ENCODE data around the gene RAP1GDS1.

The RAP1GDS1 gene

GRCh38 chr4:98260047-98260578 lies 1.1 kb upstream of the RAP1GDS1 start:
- DNase-seq (ENCODE audit: low read depth, low spot score) = no peak
- peak overlapping the region; percentile 74 for H3K4me3 ChIP-seq (ENCODE audit: low read depth, low read length)
- TF ChIP-seq CTCF (IDR thresholded peaks at IDR 0.05; ENCODE audit: insufficient read depth, low read length, missing control alignments) = no peak
- ChIA-PET POLR2A (interaction anchor here (0.8 to 1.7 kb wide), 6 partner anchors 13 to 795 kb away, joined by 3 to 8 read pairs (median 4); partner anchors contain the start of gene TSPAN5), CTCF (interaction anchor here (1.0 kb wide), 1 partner anchor 735 kb away, joined by 3 read pairs; no protein-coding TSS in a partner anchor)

DNA sequence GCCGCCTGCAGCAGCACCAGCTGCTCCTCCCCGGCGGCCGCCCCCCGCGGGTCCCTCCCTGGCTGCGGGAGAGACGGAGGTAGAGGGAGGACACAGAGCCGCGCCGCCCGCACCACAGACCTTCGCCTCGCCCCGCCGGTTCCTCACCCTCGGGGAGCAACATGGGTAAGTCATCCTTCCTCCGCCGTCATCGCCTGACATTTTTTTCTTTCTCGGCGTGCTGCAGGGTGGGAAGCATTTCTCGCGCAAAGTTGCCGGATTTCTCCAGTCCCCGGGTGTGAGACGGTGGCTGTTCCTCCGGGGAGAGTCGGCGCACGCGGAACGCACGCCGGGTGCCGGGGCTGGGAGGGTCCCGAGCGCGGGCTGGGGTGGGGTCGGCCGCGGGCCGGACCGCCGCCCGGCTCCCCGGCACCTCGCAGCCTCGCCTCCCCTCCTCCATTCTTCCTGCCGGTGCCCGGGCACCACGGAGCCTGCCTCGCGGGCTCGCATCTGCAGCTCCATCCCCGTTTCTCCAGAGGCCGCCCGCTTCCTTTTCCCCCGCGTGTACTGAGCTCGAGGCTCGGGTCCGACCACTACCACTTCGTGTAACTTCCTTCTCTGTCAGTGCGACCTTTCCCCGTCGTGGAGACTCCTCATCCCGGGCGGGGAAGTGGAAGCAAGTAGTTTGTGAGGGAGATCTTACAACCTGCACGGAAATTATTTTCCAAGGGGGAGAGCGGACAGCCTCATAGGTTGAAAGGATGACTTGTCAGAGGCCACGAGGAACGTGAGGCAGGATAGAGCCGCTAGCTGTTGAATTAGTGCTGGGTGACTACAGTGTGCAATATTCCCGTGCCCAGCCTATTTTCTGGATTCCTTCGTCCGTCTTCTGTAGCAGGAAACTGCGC lies 464 bp downstream of the RAP1GDS1 start:
- peak overlapping the region; percentile 81 for H3K4me3 ChIP-seq (ENCODE audit: low read depth, low read length)
- DNase-seq (ENCODE audit: low read depth, low spot score) = no peak
- ChIA-PET POLR2A (interaction anchor here (0.5 to 1.7 kb wide), 12 partner anchors 9 to 827 kb away, joined by 3 to 8 read pairs (median 3); partner anchors contain the start of genes ADH5 and TSPAN5), CTCF (interaction anchor here (1.5 kb wide), 1 partner anchor 115 kb away, joined by 4 read pairs; no protein-coding TSS in a partner anchor)
- TF ChIP-seq CTCF (IDR thresholded peaks at IDR 0.05; ENCODE audit: insufficient read depth, low read length, missing control alignments) = no peak

DNA sequence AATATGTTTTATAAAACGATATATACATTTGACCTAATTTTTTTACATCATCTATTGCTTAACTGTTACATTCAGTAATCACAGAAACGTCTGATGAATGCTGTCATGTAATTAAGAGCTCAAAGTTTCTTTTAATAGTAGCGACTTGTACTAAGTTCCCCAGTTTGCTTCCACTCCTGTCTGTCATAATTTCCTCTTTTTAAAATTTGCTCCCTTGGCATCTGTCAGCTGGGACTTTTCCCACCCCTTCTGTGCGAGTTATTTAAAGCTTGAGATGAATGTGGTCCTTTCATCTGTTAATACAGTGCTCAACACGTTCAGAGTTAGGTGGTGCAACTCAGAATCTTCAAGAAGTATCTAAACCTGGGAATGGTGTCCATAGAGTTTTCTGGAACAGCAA lies 1.2 kb downstream of the RAP1GDS1 start:
- ChIA-PET CTCF (interaction anchor here (0.9 to 1.5 kb wide), 2 partner anchors 10 to 115 kb away, joined by 3 to 4 read pairs; no protein-coding TSS in a partner anchor), POLR2A (interaction anchor here (0.9 kb wide), 1 partner anchor 8 kb away, joined by 3 read pairs; no protein-coding TSS in a partner anchor)
- H3K4me3 ChIP-seq (ENCODE audit: low read depth, low read length) = peak overlapping the region; percentile 81
- no peak for TF ChIP-seq CTCF (IDR thresholded peaks at IDR 0.05; ENCODE audit: insufficient read depth, low read length, missing control alignments)
- DNase-seq (ENCODE audit: low read depth, low spot score) = no peak

GRCh38 chr4:98267498-98267897 lies 6.3 kb downstream of the RAP1GDS1 start:
- DNase-seq (ENCODE audit: low read depth, low spot score) = no peak
- ChIA-PET POLR2A (no interaction called here), CTCF (no interaction called here)
- no peak overlapping the region for H3K4me3 ChIP-seq (ENCODE audit: low read depth, low read length)
- no peak for TF ChIP-seq CTCF (IDR thresholded peaks at IDR 0.05; ENCODE audit: insufficient read depth, low read length, missing control alignments)

GRCh38 chr4:98275145-98275544 lies 14.0 kb downstream of the RAP1GDS1 start:
- CTCF ChIA-PET = no interaction called here
- DNase-seq (ENCODE audit: low read depth, low spot score) = no peak
- POLR2A ChIA-PET = no interaction called here
- no peak overlapping the region for H3K4me3 ChIP-seq (ENCODE audit: low read depth, low read length)
- TF ChIP-seq CTCF (IDR thresholded peaks at IDR 0.05; ENCODE audit: insufficient read depth, low read length, missing control alignments) = no peak

All from AG04449 (cell line).